ENCODE data around the gene FNDC10. TPM values are rescaled to one million over a fixed set of nuclear protein-coding genes. Genes with fewer than 3 reads are reported as not detected.

FNDC10 gene
- total RNA-seq, 1 experiment from 2014 or later: 15.2 TPM

- Histone ChIP-seq H4K8ac (replicated peaks; ENCODE audit: insufficient read length, low read depth, low read length) (no peak overlapping the region), H3K14ac (ENCODE audit: insufficient read depth, low read length) (no peak overlapping the region), H2BK12ac (ENCODE audit: insufficient read length, low read depth, low read length) (no peak overlapping the region), H3K4me2 (ENCODE audit: insufficient read depth, insufficient read length, low read length) (no peak overlapping the region), H3K27ac (ENCODE audit: insufficient read length, low read depth, low read length) (no peak overlapping the region), H3K27me3 (ENCODE audit: insufficient read depth, low read length) (no peaks in the 10 kb centered on the region), H3K79me1 (ENCODE audit: insufficient read depth, low read depth, low read length, poor library complexity, severe bottlenecking) (no peaks in the 10 kb centered on the region), H3K9me3 (ENCODE audit: control insufficient read depth, low read depth, low read length) (no peaks in the 10 kb centered on the region), H2BK15ac (ENCODE audit: low read depth, low read length) (no peak overlapping the region), H2BK5ac (ENCODE audit: insufficient read length, low read length) (no peak overlapping the region), H3K23me2 (ENCODE audit: insufficient read length, low read depth, low read length, poor library complexity, severe bottlenecking) (no peaks in the 10 kb centered on the region), H2BK120ac (ENCODE audit: low read depth, low read length, poor library complexity, severe bottlenecking) (no peak overlapping the region), H4K91ac (ENCODE audit: insufficient read length, low read depth, low read length) (no peak overlapping the region), H3K79me2 (ENCODE audit: insufficient read depth, low read length) (no peaks in the 10 kb centered on the region), H3K23ac (ENCODE audit: insufficient read length, low read depth, low read length) (no peak overlapping the region), H3T11ph (ENCODE audit: low read length) (no peak overlapping the region), H3K56ac (ENCODE audit: insufficient read length, low read depth, low read length) (no peak overlapping the region), H2AFZ (ENCODE audit: low read length) (no peak overlapping the region), H3K4me1 (ENCODE audit: insufficient read depth, low read length) (no peaks in the 10 kb centered on the region), H3K4ac (ENCODE audit: low read depth, low read length) (no peak overlapping the region), H3K18ac (ENCODE audit: insufficient read length, low read depth, low read length) (no peak overlapping the region), H3K9ac (ENCODE audit: extremely low read depth, insufficient read length, low read length) (no peak overlapping the region), H2BK20ac (ENCODE audit: low read depth, low read length, poor library complexity, severe bottlenecking) (no peak overlapping the region), H4K5ac (ENCODE audit: insufficient read length, low read depth, low read length) (no peak overlapping the region), H4K20me1 (ENCODE audit: control insufficient read depth, insufficient read depth, insufficient read length) (no peaks in the 10 kb centered on the region), H2AK5ac (ENCODE audit: insufficient read length, low read length) (no peak overlapping the region)
- peaks cover 2 to 15% (median 11%) of the 10 kb centered on the region in 3 experiments; a peak in 5 of 7 replicates for H3K36me3 Mint-ChIP-seq (ENCODE audit: insufficient read depth in 1 of 3, low read depth in 3 of 3)
- TF ChIP-seq CTCF (conservative IDR thresholded peaks at IDR 0.05): no peak
- DNase-seq: no peak
- WGBS (ENCODE audit: extremely low coverage, insufficient read length, low lambda C conversion rate): no CpG with 5 or more reads among the region's 7 CpGs
- H3K27ac Mint-ChIP-seq: no peak overlapping the region
- no peak overlapping the region for H3K4me3 Mint-ChIP-seq
- no peaks in the 10 kb centered on the region for H3K9me3 Mint-ChIP-seq
- H3K27me3 Mint-ChIP-seq (ENCODE audit: low read depth): no peaks in the 10 kb centered on the region; the same call in 1 of the 2 replicates
- no peaks in the 10 kb centered on the region for H3K4me1 Mint-ChIP-seq
Observed at GRCh38 chr1:1550087-1550486, 49.8 kb downstream of the FNDC10 start.
